Progenitor cell of endocrine pancreas (in vitro differentiated cells): ENCODE results near the gene C15orf40. TPM values are rescaled to one million over a fixed set of nuclear protein-coding genes. Genes with fewer than 3 reads are reported as not detected.

ENCODE experiments used
- DNase-seq: peaks from one replicate; pipeline ENCODE4 v3.0.0; 2021; ENCODE audit warnings: low spot score; ENCODE audit not compliant: unreplicated experiment
- H3K27ac Mint-ChIP-seq: 2 replicates; pipeline ENCODE4 v1.8.0; 2021; ENCODE audit warnings: mild to moderate bottlenecking, moderate library complexity, mixed read lengths
- H3K27me3 Mint-ChIP-seq: 2 replicates; pipeline ENCODE4 v1.8.0; 2021; ENCODE audit warnings: mixed read lengths
- H3K36me3 Mint-ChIP-seq: 2 replicates; pipeline ENCODE4 v1.8.0; 2022; ENCODE audit warnings: mixed read lengths; ENCODE audit not compliant: insufficient read depth
- H3K4me1 Mint-ChIP-seq: 2 replicates; pipeline ENCODE4 v1.8.0; 2021; ENCODE audit warnings: low read depth, mixed read lengths
- H3K4me3 Mint-ChIP-seq: 2 replicates; pipeline ENCODE4 v1.8.0; 2021; ENCODE audit warnings: low read depth, mild to moderate bottlenecking, moderate library complexity, mixed read lengths
- H3K9me3 Mint-ChIP-seq: 2 replicates; pipeline ENCODE4 v1.8.0; 2021; ENCODE audit warnings: low read depth, mixed read lengths
- total RNA-seq: library from RNA; stranded (reverse); gene quantifications from 2 replicates; pipeline ENCODE4 v1.2.1, GENCODE V29; 2021
- TF ChIP-seq, protein P1 (sequence below): fragments of 200-600 bp; sonication (generic); IDR thresholded peaks from one replicate; pipeline ENCODE4 v1.5.0; 2021; ENCODE audit warnings: antibody characterized with exemption, mild to moderate bottlenecking; ENCODE audit not compliant: unreplicated experiment

Gene C15orf40
- total RNA-seq, 1 donor from 2014 or later: 21.9 TPM

DNA sequence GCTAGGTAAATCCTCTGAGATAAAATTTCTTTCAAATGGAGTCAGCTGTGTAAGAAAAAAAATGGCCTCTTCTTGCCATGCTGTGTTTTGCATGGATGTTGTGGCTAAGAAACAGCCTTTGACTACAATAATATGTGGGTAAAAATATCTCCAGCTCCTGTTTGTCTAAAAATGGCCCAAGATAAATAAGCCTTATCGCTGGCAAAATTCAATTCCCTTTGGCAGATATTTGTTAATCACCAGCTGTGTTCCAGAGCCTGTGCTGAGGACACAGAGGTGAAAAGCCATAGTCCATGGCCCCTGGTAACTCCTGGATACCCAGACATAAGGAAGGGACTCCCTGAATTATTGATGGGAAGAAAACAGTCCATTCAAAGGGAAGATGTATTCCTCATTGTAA is 40.7 kb downstream of the C15orf40 start:
- TF ChIP-seq, protein P1, sequence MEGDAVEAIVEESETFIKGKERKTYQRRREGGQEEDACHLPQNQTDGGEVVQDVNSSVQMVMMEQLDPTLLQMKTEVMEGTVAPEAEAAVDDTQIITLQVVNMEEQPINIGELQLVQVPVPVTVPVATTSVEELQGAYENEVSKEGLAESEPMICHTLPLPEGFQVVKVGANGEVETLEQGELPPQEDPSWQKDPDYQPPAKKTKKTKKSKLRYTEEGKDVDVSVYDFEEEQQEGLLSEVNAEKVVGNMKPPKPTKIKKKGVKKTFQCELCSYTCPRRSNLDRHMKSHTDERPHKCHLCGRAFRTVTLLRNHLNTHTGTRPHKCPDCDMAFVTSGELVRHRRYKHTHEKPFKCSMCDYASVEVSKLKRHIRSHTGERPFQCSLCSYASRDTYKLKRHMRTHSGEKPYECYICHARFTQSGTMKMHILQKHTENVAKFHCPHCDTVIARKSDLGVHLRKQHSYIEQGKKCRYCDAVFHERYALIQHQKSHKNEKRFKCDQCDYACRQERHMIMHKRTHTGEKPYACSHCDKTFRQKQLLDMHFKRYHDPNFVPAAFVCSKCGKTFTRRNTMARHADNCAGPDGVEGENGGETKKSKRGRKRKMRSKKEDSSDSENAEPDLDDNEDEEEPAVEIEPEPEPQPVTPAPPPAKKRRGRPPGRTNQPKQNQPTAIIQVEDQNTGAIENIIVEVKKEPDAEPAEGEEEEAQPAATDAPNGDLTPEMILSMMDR: no peak
- H3K36me3 Mint-ChIP-seq: no peaks in the 10 kb centered on the region
- H3K9me3 Mint-ChIP-seq: no peaks in the 10 kb centered on the region
- H3K4me1 Mint-ChIP-seq: peaks cover 12% of the 10 kb centered on the region
- H3K27ac Mint-ChIP-seq: no peak overlapping the region
- H3K4me3 Mint-ChIP-seq: no peak overlapping the region
- DNase-seq: no peak
- H3K27me3 Mint-ChIP-seq: no peaks in the 10 kb centered on the region

GRCh38 chr15:82970078-82970686 is 41.3 kb downstream of the C15orf40 start:
- Mint-ChIP-seq H3K4me3 (no peak overlapping the region), H3K36me3 (no peaks in the 10 kb centered on the region), H3K4me1 (peaks cover 12% of the 10 kb centered on the region), H3K27me3 (no peaks in the 10 kb centered on the region), H3K9me3 (no peaks in the 10 kb centered on the region), H3K27ac (no peak overlapping the region)
- DNase-seq: no peak
- TF ChIP-seq, protein P1: no peak

DNA sequence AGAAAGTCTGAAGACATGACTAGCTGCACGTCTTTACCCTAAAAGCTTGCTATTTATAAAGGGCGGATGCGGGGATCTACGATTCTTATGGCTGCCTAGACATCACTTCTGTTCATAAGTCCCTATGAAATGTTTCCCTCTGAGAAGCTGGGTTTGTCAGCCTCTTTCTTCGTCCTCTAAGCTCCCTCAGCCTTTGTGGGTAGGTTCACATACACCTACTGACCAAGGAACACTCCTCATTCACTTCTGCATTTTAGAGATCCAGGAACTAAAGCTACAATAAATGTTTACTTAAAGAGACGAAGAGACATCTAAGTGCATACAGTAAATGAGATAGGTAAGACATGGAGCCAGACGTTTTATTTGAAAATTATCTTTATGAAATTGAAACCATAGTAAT is 42.1 kb downstream of the C15orf40 start:
- TF ChIP-seq, protein P1: no peak
- H3K9me3 Mint-ChIP-seq: no peaks in the 10 kb centered on the region
- no peaks in the 10 kb centered on the region for H3K27me3 Mint-ChIP-seq
- H3K4me1 Mint-ChIP-seq: peaks cover 12% of the 10 kb centered on the region
- no peaks in the 10 kb centered on the region for H3K36me3 Mint-ChIP-seq
- H3K27ac Mint-ChIP-seq: no peak overlapping the region
- DNase-seq: no peak
- no peak overlapping the region for H3K4me3 Mint-ChIP-seq

- no peak overlapping the region for H3K27ac Mint-ChIP-seq
- H3K36me3 Mint-ChIP-seq: no peaks in the 10 kb centered on the region
- no peaks in the 10 kb centered on the region for H3K27me3 Mint-ChIP-seq
- no peak for DNase-seq
- no peaks in the 10 kb centered on the region for H3K9me3 Mint-ChIP-seq
- H3K4me1 Mint-ChIP-seq: peaks cover 12% of the 10 kb centered on the region
- TF ChIP-seq, protein P1: no peak
- no peak overlapping the region for H3K4me3 Mint-ChIP-seq
Observed at GRCh38 chr15:82968066-82968465, 43.4 kb downstream of the C15orf40 start.

GRCh38 chr15:82966671-82967071 is 44.8 kb downstream of the C15orf40 start:
- H3K27ac Mint-ChIP-seq: no peak overlapping the region
- no peak for DNase-seq
- H3K4me3 Mint-ChIP-seq: no peak overlapping the region
- no peaks in the 10 kb centered on the region for H3K36me3 Mint-ChIP-seq
- H3K9me3 Mint-ChIP-seq: no peaks in the 10 kb centered on the region
- H3K27me3 Mint-ChIP-seq: no peaks in the 10 kb centered on the region
- H3K4me1 Mint-ChIP-seq: peaks cover 12% of the 10 kb centered on the region
- TF ChIP-seq, protein P1: no peak
